WTC11 (cell line): ENCODE measurements around the gene UBE2G1. TPM values are rescaled to one million over a fixed set of nuclear protein-coding genes. Genes with fewer than 3 reads are reported as not detected.

Source experiments
- ATAC-seq: fragments of 200-7000 bp; cut with Tn5 transposase; 2 replicates; pipeline ENCODE4 v1.10.0; 2021; ENCODE audit warnings: mild to moderate bottlenecking, moderate library complexity
- CTCF ChIA-PET: fragments of 300-600 bp; sonication (Branson Sonifier 250); formaldehyde crosslinking; loops from one replicate; lab custom pipeline; 2021; ENCODE audit warnings: antibody characterized with exemption; lab: Charles Lee
- POLR2A ChIA-PET: fragments of 350-600 bp; sonication (Branson Sonifier 250); formaldehyde crosslinking; loops from one replicate; lab custom pipeline; 2021; ENCODE audit warnings: antibody characterized with exemption; lab: Charles Lee
- DNase-seq: peaks from one replicate; pipeline ENCODE4 v3.0.0; 2021; ENCODE audit warnings: low spot score
- H3K27ac Mint-ChIP-seq: 2 replicates; pipeline ENCODE4 v1.8.0; 2021; ENCODE audit warnings: mixed read lengths
- H3K27me3 Mint-ChIP-seq: 2 replicates; pipeline ENCODE4 v1.8.0; 2021; ENCODE audit warnings: low read depth, mild to moderate bottlenecking, moderate library complexity, mixed read lengths
- H3K36me3 Mint-ChIP-seq: 2 replicates; pipeline ENCODE4 v1.8.0; 2021; ENCODE audit warnings: mixed read lengths
- H3K4me1 Mint-ChIP-seq: 2 replicates; pipeline ENCODE4 v1.8.0; 2022; ENCODE audit warnings: mixed read lengths
- H3K4me3 Mint-ChIP-seq: 2 replicates; pipeline ENCODE4 v1.8.0; 2021; ENCODE audit warnings: mild to moderate bottlenecking, moderate library complexity, mixed read lengths
- H3K9me3 Mint-ChIP-seq: 2 replicates; pipeline ENCODE4 v1.8.0; 2021; ENCODE audit warnings: mixed read lengths
- ATF2 ChIP-seq: sonication (generic); formaldehyde crosslinking; IDR thresholded peaks from 2 replicates; pipeline ENCODE4 v1.8.1; 2022; ENCODE audit warnings: low read depth, missing genetic modification reagents, borderline replicate concordance
- CBFB ChIP-seq: sonication (generic); formaldehyde crosslinking; IDR thresholded peaks from 2 replicates; pipeline ENCODE4 v1.8.1; 2022; ENCODE audit warnings: mild to moderate bottlenecking, low read depth, missing genetic modification reagents
- ERG ChIP-seq: fragments of 250-450 bp; sonication (Bioruptor Pico); IDR thresholded peaks from 2 replicates; pipeline ENCODE4 v1.8.0; 2021; ENCODE audit warnings: mild to moderate bottlenecking
- ESRRA ChIP-seq: sonication (generic); formaldehyde crosslinking; IDR thresholded peaks from 2 replicates; pipeline ENCODE4 v1.8.1; 2022; ENCODE audit warnings: mild to moderate bottlenecking, missing genetic modification reagents, borderline replicate concordance
- FOXJ3 ChIP-seq: sonication (generic); formaldehyde crosslinking; IDR thresholded peaks from 2 replicates; pipeline ENCODE4 v1.9.0; 2021; ENCODE audit warnings: missing genetic modification reagents, mild to moderate bottlenecking, borderline replicate concordance
- JUN ChIP-seq: sonication (generic); formaldehyde crosslinking; IDR thresholded peaks from 2 replicates; pipeline ENCODE4 v1.8.0; 2023; ENCODE audit warnings: mild to moderate bottlenecking, missing genetic modification reagents
- KAT7 ChIP-seq: sonication (generic); formaldehyde crosslinking; IDR thresholded peaks from 2 replicates; pipeline ENCODE4 v1.8.1; 2023; ENCODE audit warnings: missing genetic modification reagents, mild to moderate bottlenecking, borderline replicate concordance
- RORB ChIP-seq: fragments of 250-450 bp; sonication (Bioruptor Pico); IDR thresholded peaks from 2 replicates; pipeline ENCODE4 v1.9.0; 2021; ENCODE audit warnings: mild to moderate bottlenecking
- SMAD4 ChIP-seq: sonication (generic); formaldehyde crosslinking; IDR thresholded peaks from 2 replicates; pipeline ENCODE4 v1.8.0; 2022; ENCODE audit warnings: mild to moderate bottlenecking, missing genetic modification reagents
- ZBTB21 ChIP-seq: sonication (generic); formaldehyde crosslinking; IDR thresholded peaks from 2 replicates; pipeline ENCODE4 v1.8.1; 2023; ENCODE audit warnings: mild to moderate bottlenecking, missing genetic modification reagents, borderline replicate concordance
- ZMAT4 ChIP-seq: fragments of 250-450 bp; sonication (Bioruptor Pico); IDR thresholded peaks from 2 replicates; pipeline ENCODE4 v1.9.0; 2021; ENCODE audit warnings: mild to moderate bottlenecking
- ZNF219 ChIP-seq: sonication (generic); formaldehyde crosslinking; IDR thresholded peaks from 2 replicates; pipeline ENCODE4 v1.8.0; 2023; ENCODE audit warnings: missing genetic modification reagents, mild to moderate bottlenecking, borderline replicate concordance
- ZNF263 ChIP-seq: sonication (generic); formaldehyde crosslinking; IDR thresholded peaks from 2 replicates; pipeline ENCODE4 v1.8.1; 2022; ENCODE audit warnings: low read depth, mild to moderate bottlenecking, moderate library complexity, missing genetic modification reagents
- ZNF512 ChIP-seq: sonication (generic); formaldehyde crosslinking; IDR thresholded peaks from 2 replicates; pipeline ENCODE4 v1.8.1; 2022; ENCODE audit warnings: missing genetic modification reagents, borderline replicate concordance
- total RNA-seq: library from RNA; stranded (reverse); gene quantifications from 3 replicates; pipeline ENCODE4 v1.2.3, GENCODE V29; 2021

UBE2G1 gene
- total RNA-seq, 1 experiment from 2014 or later: 177 TPM

- H3K9me3 Mint-ChIP-seq: no peaks in the 10 kb centered on the region
- no peak overlapping the region; the same call in 1 of the 2 replicates for H3K27ac Mint-ChIP-seq
- no peaks in the 10 kb centered on the region for H3K27me3 Mint-ChIP-seq
- H3K36me3 Mint-ChIP-seq: no peaks in the 10 kb centered on the region
- no peak for DNase-seq
- no peak for ATAC-seq
- peaks cover 11% of the 10 kb centered on the region for H3K4me1 Mint-ChIP-seq
- H3K4me3 Mint-ChIP-seq: no peak overlapping the region
- TF ChIP-seq ESRRA (CRISPR knock-in tag): no peak
- TF ChIP-seq ZNF512 (CRISPR knock-in tag): no peak
- TF ChIP-seq KAT7: no peak
- TF ChIP-seq CBFB: no peak
- TF ChIP-seq SMAD4: no peak
- TF ChIP-seq, all 79 proteins: peak for 0
- POLR2A ChIA-PET: no interaction called here
- CTCF ChIA-PET: interaction anchor here (0.6 to 2.4 kb wide), 5 partner anchors 14 to 207 kb away, joined by 3 to 7 read pairs (median 4); no protein-coding TSS in a partner anchor
Measured at GRCh38 chr17:4407216-4407615, 40.7 kb upstream of the UBE2G1 start.

- Mint-ChIP-seq H3K27ac (no peak overlapping the region), H3K36me3 (no peaks in the 10 kb centered on the region), H3K4me3 (no peak overlapping the region), H3K9me3 (no peaks in the 10 kb centered on the region), H3K4me1 (peaks cover 11% of the 10 kb centered on the region), H3K27me3 (no peaks in the 10 kb centered on the region)
- ATAC-seq: no peak
- no peak for TF ChIP-seq ATF2 (CRISPR knock-in tag)
- TF ChIP-seq ZMAT4: no peak
- TF ChIP-seq ERG (CRISPR knock-in tag): no peak
- no peak for TF ChIP-seq ZNF263 (CRISPR knock-in tag)
- TF ChIP-seq JUN (CRISPR knock-in tag): no peak
- ChIA-PET CTCF (interaction anchor here (0.6 to 2.4 kb wide), 4 partner anchors 173 to 218 kb away, joined by 3 to 7 read pairs (median 4); no protein-coding TSS in a partner anchor), POLR2A (no interaction called here)
- DNase-seq: no peak
Measured at GRCh38 chr17:4406386-4406785, 39.9 kb upstream of the UBE2G1 start.

GRCh38 chr17:4405699-4406098 is 39.2 kb upstream of the UBE2G1 start:
- no peak overlapping the region for H3K4me3 Mint-ChIP-seq
- TF ChIP-seq ZBTB21 (no peak), FOXJ3 (CRISPR knock-in tag) (no peak), RORB (CRISPR knock-in tag) (no peak), ZNF219 (CRISPR knock-in tag) (no peak)
- H3K9me3 Mint-ChIP-seq: no peaks in the 10 kb centered on the region
- ChIA-PET POLR2A (interaction anchor here (0.7 to 0.9 kb wide), 2 partner anchors 9 to 40 kb away, joined by 3 to 4 read pairs; no protein-coding TSS in a partner anchor), CTCF (interaction anchor here (0.5 to 1.1 kb wide), 6 partner anchors 8 to 217 kb away, joined by 3 to 5 read pairs (median 4); no protein-coding TSS in a partner anchor)
- H3K36me3 Mint-ChIP-seq: no peaks in the 10 kb centered on the region
- H3K27me3 Mint-ChIP-seq: no peaks in the 10 kb centered on the region
- peak overlapping the region; percentile 24; the same call in 1 of the 2 replicates for H3K27ac Mint-ChIP-seq
- ATAC-seq (no peak), DNase-seq (no peak)
- peaks cover 11% of the 10 kb centered on the region for H3K4me1 Mint-ChIP-seq
